ENCODE data around the gene ANO4. TPM values are rescaled to one million over a fixed set of nuclear protein-coding genes. Genes with fewer than 3 reads are reported as not detected.
A peak's percentile ranks its signal among the peaks of the same experiment; 100 is the strongest.

ANO4 gene
- total RNA-seq, 2 experiments from 2014 or later = not detected

DNA sequence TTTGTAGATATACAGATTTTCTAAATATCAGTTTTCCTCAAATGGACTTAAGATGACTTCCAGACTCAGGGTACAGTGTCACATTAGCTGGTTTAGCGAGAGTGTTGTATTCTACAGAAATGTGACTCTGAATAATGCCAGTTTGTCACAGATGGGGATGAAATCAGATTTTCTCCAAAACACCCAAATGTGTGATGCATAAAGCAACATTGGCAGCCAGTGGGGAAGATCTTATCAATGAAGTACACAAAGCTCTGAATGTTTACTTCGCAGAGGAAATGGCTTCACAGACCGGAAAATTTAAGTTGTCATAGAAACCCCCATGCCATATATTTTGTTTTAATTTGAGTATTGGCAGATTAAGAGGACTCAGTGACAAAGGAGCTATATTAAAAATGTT is 29.9 kb downstream of the ANO4 start:
- H3K27me3 Mint-ChIP-seq = no peaks in the 10 kb centered on the region
- peaks cover 2% of the 10 kb centered on the region for H3K9me3 Mint-ChIP-seq
- H3K4me3 Mint-ChIP-seq = no peak overlapping the region
- DNase-seq = no peak
- H3K27ac Mint-ChIP-seq = no peak overlapping the region
- no peaks in the 10 kb centered on the region for H3K36me3 Mint-ChIP-seq (ENCODE audit: low read depth)
- intact Hi-C loops (cut with micrococcal nuclease) = no loop called here
- CTCF ChIA-PET = no interaction called here
- H3K4me1 Mint-ChIP-seq (ENCODE audit: low read depth) = no peaks in the 10 kb centered on the region
- POLR2A ChIA-PET = no interaction called here
- TF ChIP-seq, protein P1, sequence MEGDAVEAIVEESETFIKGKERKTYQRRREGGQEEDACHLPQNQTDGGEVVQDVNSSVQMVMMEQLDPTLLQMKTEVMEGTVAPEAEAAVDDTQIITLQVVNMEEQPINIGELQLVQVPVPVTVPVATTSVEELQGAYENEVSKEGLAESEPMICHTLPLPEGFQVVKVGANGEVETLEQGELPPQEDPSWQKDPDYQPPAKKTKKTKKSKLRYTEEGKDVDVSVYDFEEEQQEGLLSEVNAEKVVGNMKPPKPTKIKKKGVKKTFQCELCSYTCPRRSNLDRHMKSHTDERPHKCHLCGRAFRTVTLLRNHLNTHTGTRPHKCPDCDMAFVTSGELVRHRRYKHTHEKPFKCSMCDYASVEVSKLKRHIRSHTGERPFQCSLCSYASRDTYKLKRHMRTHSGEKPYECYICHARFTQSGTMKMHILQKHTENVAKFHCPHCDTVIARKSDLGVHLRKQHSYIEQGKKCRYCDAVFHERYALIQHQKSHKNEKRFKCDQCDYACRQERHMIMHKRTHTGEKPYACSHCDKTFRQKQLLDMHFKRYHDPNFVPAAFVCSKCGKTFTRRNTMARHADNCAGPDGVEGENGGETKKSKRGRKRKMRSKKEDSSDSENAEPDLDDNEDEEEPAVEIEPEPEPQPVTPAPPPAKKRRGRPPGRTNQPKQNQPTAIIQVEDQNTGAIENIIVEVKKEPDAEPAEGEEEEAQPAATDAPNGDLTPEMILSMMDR (IDR thresholded peaks at IDR 0.05) = no peak
- no peak for ATAC-seq

DNA sequence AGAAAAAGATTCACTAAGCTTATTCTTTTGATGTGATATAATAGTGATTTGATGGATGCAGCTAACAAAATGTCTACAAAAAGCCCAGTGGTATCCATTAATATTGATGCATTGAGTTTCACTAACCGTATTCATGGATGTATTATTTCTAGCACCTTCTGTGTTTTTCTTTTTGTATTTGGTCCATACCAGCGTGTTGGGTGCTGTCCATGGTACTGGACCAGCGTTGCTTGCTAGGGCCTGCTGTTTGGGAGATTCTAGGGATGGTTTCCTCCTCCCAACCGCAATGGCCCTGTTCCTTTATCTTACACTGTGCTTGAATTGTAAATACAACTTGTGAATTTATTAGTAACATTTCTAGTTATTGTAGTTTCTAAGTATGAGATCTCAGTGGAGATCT is 31.7 kb downstream of the ANO4 start:
- TF ChIP-seq, protein P1 (IDR thresholded peaks at IDR 0.05) = no peak
- intact Hi-C loops (cut with micrococcal nuclease) = no loop called here

DNA sequence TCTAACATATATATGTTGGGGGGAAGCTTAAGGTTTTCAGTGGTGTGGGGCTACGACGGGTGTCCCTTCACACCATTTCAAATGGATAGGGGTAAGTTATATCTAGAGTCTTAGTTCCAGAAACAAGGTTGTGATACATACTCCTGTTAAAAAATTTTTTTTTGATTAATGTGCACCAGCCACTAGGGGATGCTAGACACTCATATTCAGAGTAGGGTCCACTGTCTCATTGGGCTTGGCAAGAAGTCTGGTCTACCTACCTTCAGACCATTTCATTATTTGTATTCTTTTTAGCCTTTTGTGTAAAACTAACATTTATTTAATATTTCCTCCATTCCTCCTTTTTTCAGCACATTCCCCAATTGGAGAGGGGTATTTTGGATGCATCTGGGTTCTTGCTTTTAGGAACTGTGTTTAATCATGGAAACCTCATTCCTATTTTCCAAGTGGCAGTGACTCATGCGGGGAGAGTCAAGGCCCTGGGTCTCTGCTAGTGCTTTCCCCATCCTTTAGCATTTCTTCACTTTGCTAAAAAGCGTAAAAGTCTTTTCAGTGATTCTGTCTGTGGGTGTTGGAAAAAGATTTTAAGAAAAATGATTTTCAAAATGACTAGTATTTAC is 33.4 kb downstream of the ANO4 start:
- ChIA-PET CTCF (interaction anchor here (1.1 kb wide), 1 partner anchor 495 kb away, joined by 6 read pairs; no protein-coding TSS in a partner anchor), POLR2A (no interaction called here)
- Mint-ChIP-seq H3K27me3 (no peaks in the 10 kb centered on the region), H3K4me3 (no peak overlapping the region), H3K27ac (no peak overlapping the region), H3K36me3 (ENCODE audit: low read depth) (no peaks in the 10 kb centered on the region), H3K4me1 (ENCODE audit: low read depth) (no peaks in the 10 kb centered on the region), H3K9me3 (peaks cover 2% of the 10 kb centered on the region)
- TF ChIP-seq, protein P1 (IDR thresholded peaks at IDR 0.05) = peak; percentile 26
- intact Hi-C loops (cut with micrococcal nuclease) = no loop called here
- DNase-seq (no peak), ATAC-seq (no peak)

More for the DNA sequence above, 31.7 kb downstream of the ANO4 start:
- Mint-ChIP-seq H3K4me1 (ENCODE audit: low read depth) (no peaks in the 10 kb centered on the region), H3K27ac (no peak overlapping the region), H3K9me3 (peaks cover 2% of the 10 kb centered on the region), H3K4me3 (no peak overlapping the region), H3K36me3 (ENCODE audit: low read depth) (no peaks in the 10 kb centered on the region), H3K27me3 (no peaks in the 10 kb centered on the region)
- DNase-seq (peak; percentile 33), ATAC-seq (no peak)
- ChIA-PET CTCF (no interaction called here), POLR2A (no interaction called here)

DNA sequence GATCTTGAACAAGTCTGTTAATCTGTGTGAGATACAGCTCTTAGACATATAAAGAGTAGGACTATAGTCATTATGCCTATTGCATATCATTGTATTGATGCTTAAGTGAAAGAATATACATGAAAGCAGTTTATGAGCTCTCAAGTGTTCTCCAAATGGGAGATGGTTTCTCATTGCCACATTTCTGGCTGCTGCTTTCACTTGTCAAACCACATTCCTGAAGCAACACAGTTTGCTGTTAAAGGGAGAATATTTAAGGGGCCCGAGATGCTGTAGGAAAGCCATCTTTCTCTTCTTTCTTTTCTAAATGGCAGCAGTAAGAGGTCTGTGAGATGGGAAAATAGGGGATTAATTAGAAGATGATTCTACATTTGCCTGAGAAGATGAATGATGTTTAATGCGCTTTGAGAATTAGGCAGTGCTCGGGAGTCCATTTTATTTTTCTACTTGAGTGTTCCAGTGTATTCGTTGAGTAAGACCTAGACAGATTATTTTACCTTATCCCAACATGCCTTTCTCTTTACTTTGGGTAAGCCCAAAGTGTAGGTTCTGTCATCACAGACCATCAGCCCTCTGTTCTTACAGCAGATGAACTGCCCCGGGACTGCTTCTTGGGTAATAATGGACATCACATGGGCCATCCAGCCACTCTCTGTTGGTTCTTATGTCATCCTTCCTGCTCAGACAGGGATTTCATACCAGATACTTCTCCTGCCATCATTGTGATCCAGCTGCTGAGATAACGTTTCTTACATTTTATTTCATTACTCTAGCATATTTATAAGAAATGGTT is 35.6 kb downstream of the ANO4 start:
- ChIA-PET POLR2A (no interaction called here), CTCF (no interaction called here)
- H3K27ac Mint-ChIP-seq = no peak overlapping the region
- intact Hi-C loops (cut with micrococcal nuclease) = no loop called here
- TF ChIP-seq, protein P1 (IDR thresholded peaks at IDR 0.05) = no peak
- H3K4me1 Mint-ChIP-seq (ENCODE audit: low read depth) = no peaks in the 10 kb centered on the region
- H3K27me3 Mint-ChIP-seq = no peaks in the 10 kb centered on the region
- H3K36me3 Mint-ChIP-seq (ENCODE audit: low read depth) = no peaks in the 10 kb centered on the region
- no peak overlapping the region for H3K4me3 Mint-ChIP-seq
- DNase-seq (no peak), ATAC-seq (no peak)
- no peaks in the 10 kb centered on the region for H3K9me3 Mint-ChIP-seq

DNA sequence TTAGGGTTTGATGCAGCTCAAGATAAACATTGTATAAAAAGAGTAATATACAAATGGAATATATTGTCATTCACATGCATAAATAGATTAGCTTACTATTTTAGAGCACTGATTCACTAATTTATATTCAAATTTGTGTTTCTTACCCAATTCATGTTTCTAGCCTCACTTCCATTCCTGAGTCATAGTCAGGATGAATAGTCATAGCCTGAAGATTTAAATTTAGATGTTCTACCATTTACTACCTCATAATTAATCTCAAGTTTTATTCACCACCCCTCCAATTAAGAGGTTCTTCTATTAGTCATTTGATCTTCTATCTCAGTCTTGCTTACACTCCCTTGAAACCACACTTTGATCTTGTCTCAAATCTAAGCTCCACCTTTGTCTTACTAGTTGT is 38.7 kb downstream of the ANO4 start:
- intact Hi-C loops (cut with micrococcal nuclease) = no loop called here
- ChIA-PET POLR2A (no interaction called here), CTCF (no interaction called here)

More for the DNA sequence above, 38.7 kb downstream of the ANO4 start:
- no peaks in the 10 kb centered on the region for H3K27me3 Mint-ChIP-seq
- H3K27ac Mint-ChIP-seq = no peak overlapping the region
- TF ChIP-seq, protein P1 (IDR thresholded peaks at IDR 0.05) = no peak
- no peaks in the 10 kb centered on the region for H3K9me3 Mint-ChIP-seq
- no peak for DNase-seq
- H3K36me3 Mint-ChIP-seq (ENCODE audit: low read depth) = no peaks in the 10 kb centered on the region
- no peaks in the 10 kb centered on the region for H3K4me1 Mint-ChIP-seq (ENCODE audit: low read depth)
- no peak for ATAC-seq
- no peak overlapping the region for H3K4me3 Mint-ChIP-seq

Measured in activated CD8-positive, alpha-beta T cell treated with anti-CD3 and anti-CD28 coated beads for 36 hours (primary cell).